H7 (cell line): ENCODE data around the gene OTOP3. TPM values are rescaled to one million over a fixed set of nuclear protein-coding genes. Genes with fewer than 3 reads are reported as not detected.
A peak's percentile ranks its signal among the peaks of the same experiment; 100 is the strongest.
"Not testable (repeated sequence)": the region's sequence is repeated elsewhere in the genome, so short reads cannot be mapped to it uniquely, and the experiment has no call there.

Experiments used
- DNase-seq: peaks from one replicate; pipeline ENCODE4 v3.0.0; 2012
- H3K27me3 ChIP-seq: 2 replicates; pipeline ENCODE4 v1.6.0; 2011; ENCODE audit warnings: mild to moderate bottlenecking, low read length; ENCODE audit not compliant: control insufficient read depth, insufficient read depth
- H3K36me3 ChIP-seq: replicated peaks from 2 replicates; pipeline ENCODE4 v1.5.1; 2011; ENCODE audit warnings: low read length; ENCODE audit not compliant: control insufficient read depth, insufficient read depth
- H3K4me3 ChIP-seq: 2 replicates; pipeline ENCODE4 v1.5.1; 2011; ENCODE audit warnings: low read depth, mild to moderate bottlenecking, control low read depth, low read length, moderate library complexity; ENCODE audit not compliant: insufficient read depth
- total RNA-seq: library from RNA; depleted of rRNA; stranded (reverse); fragments of >200 nt; shearing (Covaris generic); gene quantifications from 2 replicates; pipeline ENCODE4 v1.2.3, GENCODE V29; 2014

OTOP3 gene
- total RNA-seq, 1 experiment from 2014 or later: not detected

DNA sequence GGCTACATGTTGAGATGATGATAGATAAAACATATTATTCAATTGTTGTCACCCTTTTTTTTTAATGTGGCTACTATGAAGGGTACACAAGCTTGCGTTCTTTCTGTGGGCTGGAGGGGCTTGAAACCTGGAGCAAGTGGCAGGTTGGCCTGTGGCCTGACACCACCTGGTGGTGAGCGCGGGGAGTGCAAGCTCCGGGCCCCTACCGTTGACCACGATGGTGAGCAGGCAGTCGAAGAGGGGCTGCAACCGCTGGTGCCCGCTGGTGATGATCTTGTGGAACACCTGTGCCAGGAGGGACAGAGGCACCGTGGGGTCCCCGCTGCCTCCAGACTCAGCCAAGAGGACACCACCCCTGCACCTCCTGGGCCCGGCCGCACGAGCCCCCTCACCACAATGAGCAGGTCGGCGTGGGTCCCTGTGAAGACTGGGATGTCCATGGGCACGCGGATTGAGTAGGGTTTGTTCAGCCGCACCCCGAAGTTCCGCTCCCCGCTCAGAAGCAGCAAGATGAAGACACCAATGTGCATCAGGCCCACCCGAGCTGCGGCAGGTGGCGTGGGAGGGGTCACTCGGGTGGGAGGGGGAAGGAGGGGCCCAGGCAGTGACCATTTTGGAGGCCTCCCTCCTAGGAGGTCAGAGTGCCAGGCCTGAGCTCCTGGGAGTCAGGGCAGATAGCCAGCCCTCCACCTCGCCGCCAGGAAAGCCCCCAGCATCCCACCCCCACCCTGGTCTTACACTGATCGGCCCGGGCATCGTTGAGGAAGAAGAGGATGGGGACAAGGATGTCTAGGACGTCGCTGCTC lies 22.4 kb downstream of the OTOP3 start:
- Histone ChIP-seq H3K36me3 (no peaks in the 10 kb centered on the region), H3K27me3 (peaks cover 19% of the 10 kb centered on the region), H3K4me3 (no peak overlapping the region)
- DNase-seq: peak; percentile 96

DNA sequence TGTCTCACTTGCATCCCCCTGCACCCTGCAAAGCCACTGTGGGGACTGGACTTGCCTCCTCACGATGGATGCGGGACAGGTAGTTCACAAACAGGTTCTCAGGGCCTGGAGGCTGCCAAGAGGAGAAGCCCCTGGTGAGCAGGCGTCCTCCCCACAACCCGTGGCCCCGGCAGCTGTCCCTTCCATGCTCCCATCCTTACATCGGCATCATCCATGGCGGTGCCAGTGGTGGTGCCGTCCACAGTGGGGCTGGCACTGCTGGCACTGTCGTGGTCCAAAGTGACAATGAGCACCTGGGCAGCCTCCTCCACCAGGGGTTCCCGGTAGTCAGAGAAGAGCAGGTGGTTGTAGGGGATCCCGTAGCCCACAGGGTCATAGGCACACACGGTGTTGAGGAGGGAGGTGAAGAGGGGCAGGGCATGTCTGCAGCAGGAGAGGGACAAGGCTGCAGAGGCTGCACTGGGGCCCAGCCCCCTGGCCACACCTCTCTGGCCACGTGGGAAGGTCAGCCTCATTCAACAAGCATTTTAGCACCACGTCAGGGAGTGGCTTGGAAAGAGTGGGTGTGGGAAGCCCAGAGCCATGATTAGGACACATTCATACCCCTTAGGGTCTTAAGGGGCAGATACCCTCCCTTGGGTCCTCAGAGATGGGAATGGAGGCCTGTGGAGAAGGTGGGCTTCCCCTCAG lies 24.3 kb downstream of the OTOP3 start:
- Histone ChIP-seq H3K4me3 (no peak overlapping the region), H3K36me3 (no peaks in the 10 kb centered on the region), H3K27me3 (peaks cover 19% of the 10 kb centered on the region)
- DNase-seq: peak; percentile 59

DNA sequence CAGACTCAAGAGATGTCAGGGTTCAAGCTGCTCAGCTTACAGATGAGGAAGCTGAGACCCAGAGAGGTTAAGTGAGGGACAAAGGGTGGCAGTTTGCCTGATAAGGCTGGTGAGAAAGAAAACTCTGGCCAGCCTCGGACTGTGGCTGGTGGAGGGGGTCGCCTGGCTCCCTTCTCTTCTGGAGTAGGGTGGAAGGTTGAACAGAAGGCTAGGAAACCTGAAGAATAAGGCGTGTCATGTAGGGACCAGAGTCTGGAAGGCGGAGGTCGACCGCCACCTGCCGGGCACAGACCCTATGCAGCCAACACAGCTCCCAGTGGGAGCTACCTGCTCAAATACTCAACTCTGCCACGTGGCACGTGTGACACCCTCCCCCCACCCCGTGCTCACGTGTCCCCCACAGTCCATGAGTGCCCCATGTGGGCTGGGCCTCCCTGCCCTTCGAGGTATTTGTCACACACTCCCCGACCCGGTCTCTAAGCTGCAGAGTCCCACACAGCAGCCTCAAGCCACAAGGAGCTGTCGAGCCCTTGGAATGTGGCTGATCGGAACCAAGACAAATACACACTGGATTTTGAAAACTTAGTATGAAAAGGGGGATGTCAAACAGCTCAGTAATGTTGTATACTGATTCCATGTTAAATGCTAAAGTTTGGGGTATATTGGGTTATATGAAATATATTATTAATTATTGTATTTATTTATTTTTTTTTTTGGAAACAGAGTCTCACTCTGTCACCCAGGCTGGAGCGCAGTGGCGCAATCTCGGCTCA lies 25.1 kb downstream of the OTOP3 start:
- Histone ChIP-seq H3K27me3 (peaks cover 18% of the 10 kb centered on the region), H3K4me3 (no peak overlapping the region), H3K36me3 (no peaks in the 10 kb centered on the region)
- DNase-seq: peak; percentile 92

DNA sequence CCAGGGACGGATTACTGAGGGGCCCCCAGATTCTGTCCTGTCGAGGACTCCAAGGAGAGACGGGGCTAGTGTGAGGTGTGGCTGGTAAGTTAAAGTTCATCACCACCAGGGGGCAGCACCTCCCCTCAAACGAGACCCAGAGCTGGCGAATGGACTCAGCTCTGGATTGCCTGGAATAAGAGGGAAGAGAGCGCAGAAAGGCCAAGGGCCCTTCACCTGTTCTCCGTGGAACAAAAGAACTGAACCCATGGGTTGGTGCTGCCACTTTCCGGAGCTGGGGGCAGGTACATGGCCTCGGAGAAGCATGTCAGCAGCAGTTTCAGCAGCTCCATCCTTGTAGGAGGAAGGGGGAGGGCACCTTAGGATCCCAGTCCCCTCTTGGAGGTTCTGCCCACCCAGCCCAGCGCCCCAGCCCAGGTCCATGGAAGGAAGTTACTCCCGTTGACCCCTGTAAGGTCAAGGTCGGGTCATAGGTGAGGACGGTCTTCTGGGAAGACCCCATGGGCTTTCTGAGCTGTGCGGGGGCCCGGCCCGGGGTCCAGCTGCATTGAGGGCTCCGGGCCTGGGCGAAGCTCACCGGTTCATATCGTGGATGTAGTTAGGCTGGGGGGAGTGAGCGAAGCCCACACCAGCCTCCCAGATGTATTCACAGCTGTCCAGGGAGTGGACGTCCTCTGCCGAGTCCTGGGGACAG lies 26.1 kb downstream of the OTOP3 start:
- Histone ChIP-seq H3K4me3 (no peak overlapping the region), H3K36me3 (no peaks in the 10 kb centered on the region), H3K27me3 (peaks cover 15% of the 10 kb centered on the region)
- DNase-seq: peak; percentile 95

DNA sequence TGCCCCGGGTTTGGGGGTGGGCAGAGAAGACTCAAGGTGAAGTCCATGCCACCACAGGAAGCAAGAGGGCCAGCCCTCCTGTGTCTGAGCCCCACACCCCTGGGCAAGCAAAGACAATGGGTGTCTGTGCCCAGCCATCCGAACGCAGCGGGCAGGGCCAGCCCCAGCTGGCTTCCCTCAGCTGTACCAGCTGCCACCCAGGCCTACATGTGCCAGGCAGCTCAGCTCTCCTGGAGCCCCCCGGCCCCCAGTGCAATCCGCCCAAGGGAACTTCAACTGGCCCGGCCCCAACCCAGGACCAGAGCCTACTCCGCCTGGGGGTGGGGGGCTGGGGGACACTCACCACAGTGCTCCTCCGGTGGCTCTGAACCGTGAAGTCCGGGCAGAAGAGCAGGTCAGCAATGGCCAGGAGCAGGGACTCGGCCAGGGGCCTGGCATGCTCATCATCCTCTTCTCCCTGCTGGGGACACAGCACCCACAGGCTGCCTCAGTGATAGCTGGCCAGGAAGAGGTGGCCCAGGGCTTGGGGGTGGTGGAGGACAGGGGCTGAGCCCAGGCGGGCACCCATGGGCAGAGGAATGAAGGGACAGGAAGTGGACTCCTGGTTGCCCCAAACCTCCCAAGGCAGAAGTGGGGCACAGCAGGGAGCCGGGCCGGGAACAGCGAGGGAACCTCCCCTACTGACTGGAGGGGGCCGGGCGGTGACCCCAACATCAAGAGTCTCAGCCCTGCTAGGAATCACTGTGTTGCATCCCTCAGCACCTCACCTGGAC lies 27.1 kb downstream of the OTOP3 start:
- DNase-seq: no peak
- Histone ChIP-seq H3K27me3 (peaks cover 15% of the 10 kb centered on the region), H3K36me3 (no peaks in the 10 kb centered on the region), H3K4me3 (no peak overlapping the region)

DNA sequence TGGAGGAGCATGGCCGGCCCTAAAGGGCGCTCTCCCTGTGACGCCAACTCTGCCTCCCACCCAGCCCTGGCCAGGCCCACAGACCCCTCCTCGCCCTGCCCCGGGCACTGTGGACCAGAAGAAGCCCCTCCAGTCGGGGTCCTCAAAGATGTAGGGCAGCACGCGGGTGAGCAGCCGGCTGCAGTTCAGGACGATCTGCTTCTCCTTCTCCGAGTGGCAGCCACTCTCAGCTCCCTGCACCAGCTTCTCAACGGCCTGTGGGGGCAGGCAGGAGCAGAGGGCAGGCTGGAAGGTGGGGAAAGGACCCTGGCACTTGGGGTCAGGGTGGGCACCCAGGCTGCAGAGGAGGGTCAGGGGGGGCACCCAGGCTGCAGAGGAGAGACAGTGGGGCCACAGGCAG lies 28.0 kb downstream of the OTOP3 start:
- H3K4me3 ChIP-seq: no peak overlapping the region
- H3K27me3 ChIP-seq: peaks cover 12% of the 10 kb centered on the region
- peak; percentile 81 for DNase-seq
- no peaks in the 10 kb centered on the region for H3K36me3 ChIP-seq

DNA sequence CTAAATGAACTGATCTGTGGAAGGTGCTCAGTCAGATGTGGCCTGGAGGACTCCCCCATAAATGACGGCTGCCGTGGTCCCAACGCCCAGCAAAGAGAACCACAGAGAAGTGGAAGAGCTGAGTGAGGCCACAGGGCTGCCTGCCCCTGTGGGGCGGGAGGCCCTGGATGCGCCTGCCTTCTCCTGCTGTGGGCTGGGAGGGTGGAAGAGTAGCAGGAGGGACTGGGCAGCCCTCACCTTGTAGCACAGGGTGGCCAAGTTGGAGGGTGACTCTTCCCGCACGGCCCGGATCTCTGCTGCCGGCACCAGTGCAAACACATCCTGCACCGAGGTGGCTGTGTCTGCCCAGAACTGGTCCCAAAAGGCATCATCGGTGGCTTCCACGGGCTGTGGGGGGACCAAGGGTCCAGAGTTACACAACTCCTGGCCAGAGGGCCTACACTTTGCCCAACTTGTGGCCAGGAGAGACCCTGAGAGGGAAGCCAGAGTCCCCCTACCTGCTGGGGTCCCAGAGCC lies 28.6 kb downstream of the OTOP3 start:
- Histone ChIP-seq H3K4me3 (no peak overlapping the region), H3K27me3 (peaks cover 10% of the 10 kb centered on the region), H3K36me3 (no peaks in the 10 kb centered on the region)
- no peak for DNase-seq

DNA sequence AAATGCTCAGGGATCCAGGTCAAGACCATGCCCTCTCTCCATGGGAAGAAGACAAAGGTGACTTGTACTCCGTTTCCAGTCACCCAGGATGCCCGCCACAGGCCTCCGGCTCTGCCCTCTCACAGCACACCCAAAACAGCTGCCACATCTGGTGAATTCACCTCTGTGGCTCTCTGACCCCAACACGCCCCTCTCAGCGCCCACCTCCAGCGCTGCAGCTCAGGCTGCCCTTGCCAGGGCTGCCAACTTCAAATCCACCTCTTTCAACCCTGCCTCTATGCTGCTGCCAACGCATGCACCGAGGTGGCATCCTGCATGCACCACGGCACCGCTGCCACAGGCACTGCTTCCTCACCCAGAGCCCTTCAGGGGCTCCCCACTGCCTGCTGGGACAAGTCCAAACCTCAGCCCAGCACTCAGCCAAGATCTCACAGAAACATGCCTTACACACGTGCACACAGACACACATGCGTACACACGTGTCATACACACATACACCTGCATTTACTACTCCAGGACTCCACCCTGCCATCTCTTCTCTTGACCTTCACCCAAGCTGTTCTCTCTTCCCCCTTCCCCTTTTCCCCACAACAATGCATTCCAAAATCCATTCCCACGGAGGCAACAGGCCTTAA lies 29.4 kb downstream of the OTOP3 start:
- no peak overlapping the region for H3K4me3 ChIP-seq
- peaks cover 5% of the 10 kb centered on the region for H3K27me3 ChIP-seq
- peak; percentile 33 for DNase-seq
- no peaks in the 10 kb centered on the region for H3K36me3 ChIP-seq

DNA sequence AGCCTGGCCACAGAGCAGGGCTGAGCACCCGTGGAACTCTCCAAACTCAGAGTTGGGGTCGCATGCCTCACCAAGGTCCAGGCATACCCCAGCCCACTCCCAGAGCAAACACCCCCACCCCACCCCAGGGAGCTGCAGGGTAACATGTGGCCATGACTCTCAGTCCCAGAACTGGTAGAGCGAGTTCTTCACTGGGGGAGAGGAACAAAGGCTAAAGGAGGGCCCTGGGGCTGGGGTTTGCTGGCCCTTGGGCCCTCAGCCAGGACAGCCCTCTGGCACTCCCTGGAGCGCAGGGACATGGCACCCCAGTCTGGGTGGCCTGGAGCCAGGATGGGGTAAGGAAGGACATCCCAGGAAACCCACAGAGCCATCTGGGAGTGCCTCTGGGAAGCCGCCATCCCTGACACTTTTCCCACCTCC lies 32.7 kb downstream of the OTOP3 start:
- DNase-seq: peak; percentile 59
- Histone ChIP-seq H3K27me3 (peaks cover 29% of the 10 kb centered on the region), H3K36me3 (no peaks in the 10 kb centered on the region), H3K4me3 (no peak overlapping the region)

DNA sequence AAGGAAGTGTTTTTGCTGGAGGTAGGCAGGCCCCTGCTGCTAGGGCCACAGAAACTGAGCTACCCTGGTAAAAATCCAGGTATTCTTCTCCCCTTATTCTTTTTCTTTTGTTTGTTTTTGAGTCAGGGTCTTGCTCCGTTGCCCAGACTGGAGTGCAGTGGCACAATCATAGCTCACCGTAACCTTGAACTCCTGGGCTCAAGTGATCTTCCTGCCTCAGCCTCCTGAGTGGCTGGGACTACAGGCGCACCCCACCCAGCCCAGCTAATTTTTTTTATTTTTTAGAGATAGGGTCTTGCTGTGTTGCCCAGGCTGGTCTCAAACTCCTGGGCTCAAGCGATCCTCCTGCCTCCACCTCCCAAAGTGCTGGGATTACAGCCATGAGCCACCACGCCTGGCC lies 33.8 kb downstream of the OTOP3 start:
- peaks cover 38% of the 10 kb centered on the region for H3K27me3 ChIP-seq

DNA sequence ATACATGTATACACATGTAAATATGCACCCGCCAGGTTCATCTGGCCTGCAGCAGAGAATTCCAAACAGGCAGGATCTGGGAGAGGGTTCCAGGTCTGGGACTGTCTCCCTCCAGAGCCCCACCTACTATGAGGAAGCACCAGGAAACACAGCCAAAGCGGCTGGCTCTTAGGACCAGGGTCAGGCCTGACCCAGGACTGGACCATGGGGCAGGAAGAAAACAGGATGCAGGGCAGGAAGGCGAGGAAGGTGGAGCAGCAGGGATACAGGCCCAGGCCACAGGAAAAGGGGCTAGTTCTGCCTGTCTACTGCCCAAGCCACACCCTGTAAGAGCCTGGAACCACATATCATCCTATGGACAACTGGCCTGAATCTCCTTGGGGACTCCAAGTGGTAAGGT lies 34.7 kb downstream of the OTOP3 start:
- DNase-seq: no peak
- no peak overlapping the region for H3K4me3 ChIP-seq
- peaks cover 43% of the 10 kb centered on the region for H3K27me3 ChIP-seq
- no peaks in the 10 kb centered on the region for H3K36me3 ChIP-seq

More for the DNA sequence above, 33.8 kb downstream of the OTOP3 start:
- not testable (repeated sequence) for H3K4me3 ChIP-seq, DNase-seq, H3K36me3 ChIP-seq

DNA sequence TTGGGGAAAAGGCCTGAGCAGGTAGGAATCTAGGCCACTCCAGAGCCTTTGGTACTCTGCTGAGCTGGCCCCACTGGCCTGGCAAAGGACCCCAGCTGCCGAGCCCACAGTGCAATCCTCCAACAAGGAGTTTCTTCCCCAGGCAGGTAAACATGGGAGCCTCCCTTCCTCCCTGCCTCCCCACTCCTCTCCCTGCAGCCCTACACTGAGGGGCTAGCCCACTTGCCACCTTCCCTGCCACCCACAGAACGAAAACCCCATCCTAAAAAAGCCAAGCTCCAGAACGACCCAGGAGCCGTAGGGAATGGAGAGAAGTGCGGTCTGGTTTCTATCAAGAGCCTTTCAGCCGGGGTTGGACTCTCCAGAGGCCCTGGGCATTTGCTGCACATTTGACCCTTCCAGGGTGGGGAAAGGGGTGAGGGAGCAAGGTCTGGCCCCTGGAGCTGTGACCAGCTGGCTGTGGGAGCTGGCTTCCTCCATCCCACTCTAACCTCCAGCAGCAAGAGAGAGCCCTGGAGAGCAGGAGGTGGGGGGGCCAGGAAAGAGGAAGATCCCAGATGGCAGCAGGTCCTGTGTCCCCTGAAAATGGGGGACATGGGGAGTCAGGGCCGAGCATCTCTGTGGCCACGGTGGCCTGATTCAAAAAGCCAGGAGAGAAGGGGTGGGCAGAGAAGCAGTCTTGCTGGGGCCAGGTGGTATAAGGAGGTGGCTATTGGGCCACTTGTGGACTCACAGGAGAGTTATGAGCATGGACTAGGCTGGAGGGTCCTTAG lies 35.6 kb downstream of the OTOP3 start:
- no peak for DNase-seq
- 0 out of 2 replicates have a peak overlapping the region, but pooled peaks have one; percentile 65 for H3K4me3 ChIP-seq
- peaks cover 46% of the 10 kb centered on the region for H3K27me3 ChIP-seq
- no peaks in the 10 kb centered on the region for H3K36me3 ChIP-seq

DNA sequence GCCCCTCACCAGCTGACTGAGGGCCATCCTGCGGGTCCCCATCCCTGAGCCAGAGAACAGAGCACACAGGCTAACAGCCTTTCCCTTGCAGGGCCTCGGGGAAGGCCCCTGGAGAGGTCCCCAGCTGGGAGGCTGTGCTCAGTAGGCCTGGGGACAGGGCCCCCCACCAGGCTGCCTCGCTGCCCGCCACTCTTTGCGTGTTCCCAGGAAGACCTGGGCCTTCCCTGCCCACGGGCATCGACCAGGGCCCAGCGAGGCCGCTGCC lies 36.1 kb downstream of the OTOP3 start:
- DNase-seq: no peak
- H3K27me3 ChIP-seq: peaks cover 46% of the 10 kb centered on the region
- H3K36me3 ChIP-seq: no peaks in the 10 kb centered on the region
- H3K4me3 ChIP-seq: peak overlapping the region; percentile 65
